Stimulated activated CD4-positive, alpha-beta T cell treated with anti-CD3 and anti-CD28 coated beads, TNF-alpha, amount 100 ng/mL, for 4 hours (primary cell): Measurements from ENCODE around the gene FOXP3.

Experiments
- DNase-seq, 3 experiments: peaks; one replicate each; pipeline ENCODE4 v3.0.0-alpha.2; 2020; ENCODE audit warnings: low read depth in 3 of 3

FOXP3 gene

DNA sequence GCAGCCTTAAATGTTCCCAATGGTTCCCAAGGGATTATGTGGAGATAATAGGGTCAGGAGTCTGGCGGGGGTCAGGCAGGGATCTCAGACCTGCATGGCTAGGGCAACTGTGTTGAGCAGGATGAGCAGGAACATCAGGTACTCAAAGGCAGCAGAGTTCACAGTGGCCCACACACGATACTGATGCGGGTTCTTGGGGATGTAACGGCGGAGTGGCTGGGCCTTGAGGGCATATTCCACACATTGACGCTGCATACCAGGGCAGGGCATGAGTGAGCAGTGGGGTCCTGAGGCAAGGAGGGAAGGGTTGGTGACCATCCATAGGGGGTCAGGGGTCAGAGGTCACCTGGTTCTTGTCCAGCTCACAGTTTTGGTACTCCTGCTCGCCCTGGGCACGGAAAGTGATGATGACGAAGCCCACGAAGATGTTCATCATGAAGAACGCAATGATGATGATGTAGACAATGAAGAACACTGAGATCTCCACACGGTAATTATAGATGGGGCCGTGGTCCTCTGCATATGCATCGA is 49.4 kb downstream of the FOXP3 start:
- DNase-seq: no peak

DNA sequence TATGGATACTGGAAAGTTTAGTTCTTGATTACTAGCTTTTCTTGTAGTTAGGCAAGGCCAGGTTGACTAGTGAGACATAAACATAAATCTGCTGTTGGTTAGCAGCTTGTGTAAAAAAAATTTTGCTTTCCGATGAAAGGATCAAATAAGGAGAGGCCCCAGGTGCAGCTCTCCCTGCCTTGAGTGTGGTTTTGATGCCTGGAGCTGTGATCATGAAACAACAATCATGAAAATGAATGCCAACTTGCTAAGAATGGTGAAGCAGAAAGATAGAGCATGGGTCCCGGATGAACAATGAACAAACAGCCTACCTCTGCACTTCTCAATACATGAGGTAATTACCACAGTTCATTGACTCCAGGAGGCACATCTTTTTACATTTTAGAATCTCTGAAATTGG is 50.1 kb downstream of the FOXP3 start:
- DNase-seq: no peak

DNA sequence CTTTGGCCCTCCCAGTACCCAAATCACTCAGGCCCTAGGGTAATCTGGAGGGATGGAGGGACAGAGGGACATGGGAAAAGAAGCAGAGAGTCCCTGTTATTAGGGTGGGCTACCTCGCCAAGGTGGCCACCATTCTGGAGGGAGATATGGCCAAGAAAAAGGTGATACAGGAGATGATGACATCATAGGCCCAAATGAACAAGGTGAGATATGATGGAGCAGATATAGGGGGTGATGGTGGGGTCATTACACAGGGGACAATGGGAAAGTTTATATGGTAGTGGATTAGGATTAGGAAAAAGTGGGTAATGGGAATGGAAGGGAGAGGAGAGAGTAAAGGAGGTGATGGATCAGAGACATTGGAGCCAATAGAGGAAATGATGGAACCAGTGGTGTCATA is 51.6 kb downstream of the FOXP3 start:
- no peak for DNase-seq

DNA sequence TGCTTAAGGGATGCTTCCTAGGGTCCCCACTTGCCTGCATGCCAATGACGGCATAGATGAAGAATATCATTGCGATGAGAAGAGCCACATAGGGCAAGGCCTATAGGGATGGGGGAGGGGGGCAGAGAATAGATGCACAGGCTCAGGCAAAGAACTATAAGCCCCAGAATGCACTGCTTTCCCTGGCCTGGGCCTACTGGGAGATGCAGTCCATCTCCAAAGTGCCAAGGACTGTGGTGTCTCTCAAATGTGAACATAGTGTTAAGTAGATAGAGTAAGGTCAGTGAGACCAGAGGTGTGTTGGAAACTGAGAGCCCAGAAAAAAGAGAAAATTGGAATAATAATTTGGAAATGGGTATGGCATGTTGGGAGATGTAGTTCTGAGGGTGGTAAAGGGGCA is 52.3 kb downstream of the FOXP3 start:
- DNase-seq: no peak

DNA sequence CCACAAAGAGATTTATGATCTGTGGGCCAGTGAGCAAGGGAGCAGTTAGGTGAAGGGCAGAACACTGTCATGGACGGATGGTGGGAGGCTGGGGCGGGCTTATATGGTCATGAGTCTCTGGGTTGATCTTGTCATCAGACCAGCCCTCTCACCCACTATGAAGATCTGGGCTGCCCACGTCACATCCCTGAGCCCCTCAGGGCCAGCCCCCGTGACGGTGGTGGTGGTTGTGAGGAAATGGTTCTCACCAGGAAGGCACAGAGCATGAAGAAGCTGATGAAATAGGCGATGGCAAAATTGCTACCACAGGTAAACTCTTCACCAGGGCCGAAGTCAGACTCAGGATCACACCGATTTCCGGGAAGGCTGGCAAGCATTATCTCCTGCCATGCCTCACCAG is 53.4 kb downstream of the FOXP3 start:
- no peak for DNase-seq

DNA sequence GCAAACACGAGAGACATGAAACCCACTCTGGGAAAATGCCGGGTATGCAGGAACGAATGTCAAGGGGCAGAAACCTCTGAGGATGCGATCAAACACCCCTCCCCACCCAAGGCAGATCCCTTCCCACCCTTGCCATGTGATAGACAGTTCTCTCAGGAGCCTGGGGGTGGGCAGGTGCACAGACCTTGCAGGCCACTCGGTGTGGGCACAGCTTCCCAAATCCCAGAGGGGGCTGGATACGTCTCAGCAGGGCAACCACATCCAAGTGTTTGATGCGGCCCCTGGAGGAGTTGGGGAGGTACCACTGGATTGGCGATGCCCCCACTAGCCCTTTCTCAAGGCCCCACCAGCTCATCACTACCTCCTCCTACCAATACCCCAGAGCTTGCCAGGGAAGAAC is 54.1 kb downstream of the FOXP3 start:
- DNase-seq: no peak

DNA sequence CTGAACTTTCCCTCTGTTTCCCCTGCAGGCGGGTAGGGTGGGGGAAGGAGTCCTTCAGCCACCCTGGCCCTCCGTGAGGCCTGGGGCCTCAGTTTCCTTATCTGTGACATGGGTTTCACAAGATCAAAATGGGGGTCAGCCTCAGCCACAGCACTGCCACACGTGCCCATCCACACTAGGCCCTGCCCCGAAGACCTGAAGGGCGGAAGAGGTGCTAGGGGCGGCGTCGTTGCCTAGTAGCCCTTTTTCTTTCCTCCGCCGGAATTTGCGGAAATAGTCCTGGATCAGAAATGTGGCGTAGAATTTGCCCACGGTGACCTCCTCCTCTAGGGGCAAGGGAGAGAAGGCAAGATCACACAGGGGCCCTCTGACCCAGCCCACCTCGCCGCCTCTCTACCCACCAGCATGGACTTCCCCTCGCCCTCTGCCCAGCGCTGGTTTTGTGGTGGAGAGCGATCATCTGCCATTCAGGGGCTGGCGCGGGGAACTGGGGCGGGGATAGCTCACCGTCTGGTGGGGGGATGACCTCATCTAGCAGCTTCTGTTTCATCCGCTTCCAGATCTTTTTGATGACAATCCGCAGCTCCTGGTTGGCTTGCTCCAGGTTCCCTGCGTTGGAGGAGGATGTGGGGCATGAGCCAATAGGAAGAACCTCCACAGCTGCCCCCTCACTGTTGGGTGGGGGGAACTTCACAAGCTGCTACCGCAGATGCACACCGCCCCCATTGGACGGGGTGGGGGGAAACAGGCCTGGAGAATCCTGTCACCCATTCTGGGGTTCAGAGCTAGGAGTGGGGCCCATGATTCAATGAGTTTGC is 54.9 kb downstream of the FOXP3 start:
- no peak for DNase-seq

DNA sequence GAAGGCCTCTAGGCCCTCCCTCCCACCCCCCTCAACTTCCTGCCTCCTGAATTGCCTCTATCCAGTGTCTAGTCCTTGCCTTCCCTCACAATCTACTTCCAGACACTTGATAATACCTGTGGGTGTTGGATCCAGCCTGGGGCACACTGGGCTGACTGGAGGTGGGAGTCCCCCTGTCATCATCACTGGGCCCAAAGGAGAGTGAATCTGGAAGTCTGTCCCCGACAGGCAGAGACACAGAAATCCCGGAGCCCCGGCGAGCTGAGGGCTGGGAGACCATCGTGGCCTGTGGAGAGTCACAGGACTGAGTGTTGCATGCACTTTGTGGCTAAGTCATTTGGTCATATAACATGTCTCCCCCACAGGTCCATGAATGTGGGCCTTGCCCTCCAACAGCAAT is 56.1 kb downstream of the FOXP3 start:
- no peak for DNase-seq

DNA sequence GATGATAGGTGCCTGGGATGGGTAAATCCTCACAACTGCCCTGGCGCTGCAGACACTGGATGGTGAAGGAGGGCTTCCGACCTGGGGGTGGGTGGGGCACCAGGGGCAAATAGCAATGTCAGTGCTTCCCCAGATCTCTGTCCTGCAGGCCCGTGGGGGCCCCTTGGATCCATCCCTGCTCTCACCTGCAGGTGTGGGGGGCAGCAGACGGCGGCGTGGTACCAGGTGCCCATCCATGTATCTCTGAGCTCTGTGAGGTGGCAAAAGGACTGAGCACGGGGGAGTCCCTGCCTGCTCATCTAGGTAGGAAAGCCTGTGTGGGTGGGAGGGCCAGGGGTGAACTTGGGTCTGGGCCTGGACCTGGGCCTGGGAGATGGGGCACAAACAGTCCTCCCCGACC is 58.0 kb downstream of the FOXP3 start:
- no peak for DNase-seq

DNA sequence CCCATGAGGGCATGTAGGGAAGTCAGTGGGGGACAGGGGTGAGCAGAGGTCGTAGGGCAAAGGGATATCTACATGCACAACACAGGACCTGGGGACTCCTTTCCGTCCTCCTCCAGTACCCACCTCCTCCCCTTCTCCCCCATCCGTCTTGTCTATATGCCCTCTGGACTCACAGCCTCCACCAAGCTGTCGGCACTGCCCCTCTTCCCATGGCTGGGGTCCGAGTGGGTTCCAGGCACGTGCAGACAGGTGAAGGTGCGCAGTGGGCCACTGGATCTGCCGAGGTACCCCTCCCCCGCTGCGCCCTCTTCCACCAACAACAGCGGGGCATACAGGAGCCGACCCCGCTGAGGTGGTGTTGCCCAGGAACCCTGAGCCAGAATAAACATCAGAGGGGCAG is 59.1 kb downstream of the FOXP3 start:
- DNase-seq: no peak

DNA sequence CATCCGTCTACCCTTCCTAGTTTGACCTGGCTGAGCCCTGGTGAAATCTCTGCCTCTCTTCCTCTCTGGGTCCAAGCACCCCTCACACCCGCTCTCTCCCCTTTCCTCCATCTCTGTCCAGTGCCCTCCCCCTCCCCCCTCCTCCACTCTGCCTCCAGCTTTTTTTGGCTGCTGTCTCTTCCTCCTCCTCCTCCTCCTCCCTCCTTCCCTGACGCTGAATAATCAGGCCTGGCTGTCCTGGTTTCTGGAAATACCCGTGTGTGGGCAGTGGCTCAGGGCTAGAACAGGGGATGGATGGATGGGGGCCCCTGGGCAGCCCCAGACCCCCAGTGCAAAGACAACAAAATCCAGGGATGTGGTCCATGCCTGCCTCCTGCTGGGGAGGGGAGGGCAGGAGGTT is 59.8 kb downstream of the FOXP3 start:
- no peak for DNase-seq

DNA sequence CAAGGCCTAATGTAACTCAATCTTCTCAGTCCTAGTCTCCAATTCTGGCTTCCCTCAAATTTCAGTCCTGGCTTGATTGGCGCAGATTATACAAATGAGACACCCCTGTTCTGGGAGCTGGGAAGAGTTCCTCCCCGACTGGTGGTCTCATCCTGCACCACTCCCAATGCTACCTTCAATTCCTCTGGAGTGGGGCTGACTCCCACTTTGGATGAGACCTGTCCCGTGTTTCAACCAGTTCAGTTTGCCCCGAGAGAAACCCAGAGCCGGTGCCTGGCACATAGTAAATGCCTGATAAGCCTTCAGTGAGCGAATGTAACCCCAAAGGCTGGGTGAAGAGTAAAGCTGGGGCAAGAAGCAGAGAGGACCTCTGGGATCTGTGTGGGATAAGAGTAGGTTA is 60.5 kb downstream of the FOXP3 start:
- no peak for DNase-seq

DNA sequence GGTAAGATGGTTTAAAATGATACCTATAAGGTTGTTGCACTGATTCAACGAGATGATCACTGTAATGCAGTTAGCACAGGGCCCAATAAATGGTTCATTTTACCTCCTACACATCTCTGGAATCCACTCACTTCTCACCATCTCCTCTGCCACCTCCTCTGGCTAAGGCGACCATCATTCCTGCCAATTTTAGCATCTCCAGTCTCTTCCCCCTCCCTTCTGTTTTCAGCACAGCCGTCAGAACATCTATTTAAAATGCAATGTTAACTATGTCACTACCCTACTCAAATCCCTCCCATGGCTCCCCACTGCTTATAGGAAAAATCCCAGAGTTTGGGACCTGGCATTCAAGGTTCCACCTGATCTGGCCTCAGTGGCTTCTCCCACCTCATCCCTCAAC is 61.0 kb downstream of the FOXP3 start:
- no peak for DNase-seq

DNA sequence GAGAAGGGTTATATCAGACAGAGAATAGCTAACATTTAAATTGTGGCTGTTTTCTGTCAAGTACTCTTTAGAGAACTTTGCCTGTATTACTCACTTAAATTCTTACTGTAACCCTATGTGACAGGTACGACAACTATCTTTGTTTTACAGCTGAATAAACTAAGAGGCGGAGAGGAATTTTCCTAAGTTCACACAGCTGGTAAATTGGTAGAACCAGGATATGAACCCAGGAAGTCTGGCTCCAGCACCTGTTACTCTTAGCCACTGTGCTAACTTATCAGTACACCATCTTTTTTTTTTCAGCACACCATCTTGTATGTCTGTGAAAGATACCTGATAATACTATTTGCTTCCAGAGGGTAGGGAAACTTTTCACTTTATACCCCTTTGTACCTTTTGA is 62.5 kb downstream of the FOXP3 start:
- DNase-seq: no peak
